IPS-NIHi7 (cell line): ENCODE data around the gene COL11A1.
"Not testable (repeated sequence)": the region's sequence is repeated elsewhere in the genome, so short reads cannot be mapped to it uniquely, and the experiment has no call there.

Source experiments
- DNase-seq: peaks from one replicate; pipeline ENCODE4 v3.0.0; 2012; ENCODE audit warnings: mixed read lengths; ENCODE audit errors: extremely low spot score

Gene COL11A1

GRCh38 chr1:103108376-103109150 lies at the start of gene COL11A1:
Gene COL11A1, minus strand, starts transcription at chr1:103108522. Its CDS starts 344 bp downstream, at chr1:103108178.
- DNase-seq, result peak; percentile 82

DNA sequence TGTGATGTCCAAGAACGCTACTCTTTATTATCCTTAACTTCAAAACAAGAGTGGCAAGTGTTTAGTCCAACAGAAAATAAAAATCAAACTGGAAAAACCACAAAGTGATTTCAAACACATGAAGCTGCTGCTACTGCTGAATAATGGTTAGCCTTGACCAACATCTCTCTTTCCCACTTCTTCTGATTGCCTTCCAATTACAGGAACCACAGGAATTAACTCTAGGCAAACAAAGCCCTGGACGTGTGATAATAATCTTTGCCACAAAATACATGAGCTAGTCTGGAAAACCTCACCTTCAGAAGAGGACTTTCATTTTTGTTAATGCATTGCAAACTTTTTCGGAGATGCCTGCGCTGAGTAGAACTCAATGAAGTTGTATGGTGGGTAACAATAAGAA lies 48.6 kb upstream of the COL11A1 start:
- no peak for DNase-seq

DNA sequence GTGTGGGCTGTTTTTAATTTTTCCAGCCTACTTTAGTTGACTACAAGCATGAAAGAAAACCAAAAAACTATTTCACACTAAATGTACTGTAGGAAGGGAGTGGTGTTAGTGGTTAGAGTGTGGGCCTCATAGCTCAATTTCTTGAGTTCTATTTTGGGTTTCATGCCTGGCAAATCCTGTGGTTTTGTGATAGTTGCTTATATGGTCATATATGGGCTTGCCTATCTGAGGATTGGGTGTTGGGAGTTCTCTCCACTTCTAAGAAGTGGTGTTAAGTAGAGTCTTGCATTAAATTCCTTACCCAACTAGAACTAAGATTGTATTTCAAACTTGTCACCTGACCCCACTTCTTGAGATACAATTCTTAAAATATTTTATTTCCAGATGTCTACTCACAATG lies 37.8 kb upstream of the COL11A1 start:
- DNase-seq, result no peak

DNA sequence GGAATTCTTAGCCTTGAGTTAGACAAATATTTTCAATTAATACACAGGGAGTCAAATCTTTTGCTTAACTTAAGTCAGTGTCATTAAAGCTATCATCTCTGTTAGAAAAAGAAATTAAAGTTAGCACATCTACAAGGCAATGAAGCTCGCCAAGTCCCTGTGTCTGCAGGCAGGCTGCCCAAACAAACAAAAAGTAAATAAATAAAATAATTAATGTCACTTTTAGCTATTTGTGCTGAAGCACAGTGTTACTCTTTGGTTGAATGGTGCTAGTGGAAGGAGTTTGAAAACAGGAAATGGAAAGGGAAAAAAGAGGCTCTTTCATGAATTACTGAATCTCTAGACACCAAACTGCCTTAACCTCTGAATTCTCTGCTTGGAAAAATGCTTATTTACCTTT lies 37.1 kb upstream of the COL11A1 start:
- DNase-seq, result no peak

- DNase-seq, result no peak
Observed at GRCh38 chr1:103144681-103145080, 36.4 kb upstream of the COL11A1 start.

GRCh38 chr1:103142461-103142860 lies 34.1 kb upstream of the COL11A1 start:
- no peak for DNase-seq

GRCh38 chr1:103129796-103130195 lies 21.5 kb upstream of the COL11A1 start:
- DNase-seq, result no peak

GRCh38 chr1:103129255-103129654 lies 20.9 kb upstream of the COL11A1 start:
- DNase-seq, result no peak

DNA sequence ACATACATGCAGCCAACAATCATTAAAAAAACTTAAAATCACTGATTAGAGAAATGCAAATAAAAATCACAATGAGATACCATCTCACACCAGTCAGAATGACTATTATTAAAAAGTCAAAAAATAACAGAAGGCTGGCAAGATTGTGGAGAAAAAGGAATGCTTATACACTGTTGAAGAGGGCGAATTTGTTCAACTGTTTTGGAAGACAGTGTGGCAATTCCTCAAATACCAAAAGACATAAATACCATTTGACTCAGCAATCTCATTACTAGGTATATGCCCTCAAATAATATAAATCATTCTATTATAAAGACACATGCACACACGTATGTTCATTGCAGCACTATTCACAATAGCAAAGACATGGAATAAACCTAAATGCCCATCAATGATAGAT lies 19.9 kb upstream of the COL11A1 start:
- DNase-seq, result not testable (repeated sequence)

DNA sequence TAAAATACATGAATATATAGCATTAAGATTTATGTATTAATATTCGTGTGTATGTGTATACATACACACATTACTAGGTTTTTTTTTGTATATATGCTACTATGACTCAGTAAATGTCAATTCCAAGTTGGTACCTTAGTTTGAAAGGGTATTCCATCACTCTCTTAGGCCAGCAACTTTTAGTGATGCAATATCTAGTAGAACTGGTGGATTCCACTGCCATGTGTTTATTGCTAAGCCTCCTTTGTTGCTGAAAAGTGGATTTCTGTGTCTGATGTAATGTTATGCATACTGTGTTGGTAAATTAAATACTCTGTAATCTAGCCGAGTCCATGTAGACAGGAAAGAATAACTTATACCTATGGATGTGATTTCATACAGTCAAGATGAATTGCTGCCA lies 16.9 kb upstream of the COL11A1 start:
- DNase-seq, result no peak

- DNase-seq, result no peak
Observed at GRCh38 chr1:103122983-103123720, 14.8 kb upstream of the COL11A1 start.

DNA sequence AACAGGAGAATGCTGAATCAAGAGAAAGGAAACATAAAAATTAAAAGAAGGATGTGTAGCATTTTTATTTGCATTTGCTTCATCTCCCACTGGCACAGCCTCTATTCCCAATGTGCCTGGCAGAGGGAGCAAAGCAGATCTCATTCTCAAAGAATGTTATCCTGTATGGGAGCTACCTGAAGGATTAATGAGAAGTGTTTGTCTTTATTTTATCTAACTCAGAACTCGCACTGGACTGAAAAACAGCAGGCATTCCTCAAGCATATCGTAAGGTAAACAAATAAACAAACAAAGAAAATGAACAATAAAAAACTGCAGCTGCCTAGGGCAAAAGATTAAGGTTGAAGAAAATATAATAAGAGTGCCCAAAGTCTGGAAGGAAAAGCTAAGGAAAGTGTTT lies 12.7 kb upstream of the COL11A1 start:
- DNase-seq, result no peak

DNA sequence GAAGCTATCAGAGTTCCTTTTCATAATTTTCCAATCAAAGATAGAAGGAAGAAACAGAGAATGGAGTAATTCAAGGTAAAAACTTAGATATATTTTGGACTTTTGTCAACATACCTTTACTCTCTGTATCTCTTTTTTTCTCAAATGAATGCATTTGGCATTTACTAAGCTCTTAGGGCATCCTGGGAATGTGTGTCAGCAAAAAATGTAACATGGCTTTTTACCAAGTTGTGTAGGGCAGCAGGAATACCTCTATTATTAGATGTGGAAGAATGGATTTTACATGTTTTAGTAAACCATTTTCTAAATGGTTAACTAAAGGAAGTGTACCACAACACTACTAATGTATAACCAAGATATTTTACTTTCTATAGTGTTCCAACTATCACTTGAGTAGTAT lies 4.2 kb upstream of the COL11A1 start:
- no peak for DNase-seq

DNA sequence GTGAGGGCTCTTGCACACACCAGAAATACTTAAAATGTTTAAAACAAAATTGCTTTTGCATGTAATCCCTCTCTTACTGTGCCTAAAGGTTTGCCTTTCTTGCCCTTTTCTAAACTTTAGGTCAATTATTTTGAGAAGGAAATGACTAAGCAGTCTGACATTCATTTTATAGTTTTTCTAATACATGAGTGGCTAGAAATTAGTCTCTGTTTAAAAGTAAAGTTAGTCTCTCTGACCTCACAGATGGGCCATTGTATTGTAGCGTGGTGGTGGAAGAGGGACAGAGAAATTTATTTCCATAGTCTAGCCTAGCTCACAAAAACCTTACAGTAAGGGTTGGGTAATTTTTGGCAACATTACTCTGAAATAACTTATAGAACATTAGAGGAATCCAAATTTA lies 3.6 kb upstream of the COL11A1 start:
- no peak for DNase-seq

DNA sequence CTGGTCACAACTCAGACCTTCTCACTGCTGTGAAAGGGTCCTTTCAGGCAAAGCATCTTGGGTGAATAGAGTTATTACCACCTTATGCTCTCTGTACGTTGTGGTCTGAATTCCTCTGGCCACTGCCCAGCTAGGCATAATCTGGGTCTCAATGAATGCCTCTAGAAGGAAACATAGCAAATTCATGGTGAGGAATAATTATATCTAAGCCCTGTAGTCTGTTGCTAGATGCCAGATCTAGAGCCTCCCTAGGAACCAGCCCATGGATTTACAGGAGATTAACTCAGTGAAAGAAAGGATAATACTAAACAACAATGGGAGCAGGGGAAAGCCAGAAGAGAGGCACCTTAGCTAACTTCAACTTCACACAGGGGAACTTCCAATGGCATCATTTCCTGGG lies 2.4 kb upstream of the COL11A1 start:
- no peak for DNase-seq

DNA sequence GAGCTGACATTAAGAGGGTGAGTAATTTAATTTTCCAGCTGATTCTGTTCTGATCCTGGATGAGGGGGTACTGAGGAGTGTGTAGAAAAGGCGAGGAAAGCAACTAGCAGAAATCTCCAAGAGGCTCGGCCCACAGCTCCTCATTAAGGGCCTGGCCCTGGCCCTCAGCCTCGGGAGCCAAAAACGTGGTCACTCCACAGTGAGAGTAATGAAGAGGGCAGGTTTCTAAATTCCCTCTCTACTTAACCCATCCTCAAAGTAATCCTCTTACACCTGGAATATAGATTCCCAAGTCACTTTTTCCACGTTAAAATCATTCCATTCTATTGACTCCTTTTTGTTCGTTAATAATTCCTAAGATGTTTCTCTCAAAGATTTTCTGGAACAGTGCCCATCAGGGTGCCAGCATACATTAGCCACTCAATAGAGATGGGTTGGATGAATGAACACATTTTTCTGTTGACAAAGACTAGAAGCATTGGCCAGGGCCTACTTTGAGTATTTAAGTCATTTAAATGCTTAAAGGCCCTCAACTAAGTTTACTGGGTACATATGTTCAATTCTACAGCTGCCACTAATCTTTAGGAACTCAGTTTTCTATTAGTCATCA lies 1.1 kb upstream of the COL11A1 start:
- no peak for DNase-seq

- DNase-seq, result no peak
Observed at GRCh38 chr1:103107741-103108375, 464 bp downstream of the COL11A1 start.

DNA sequence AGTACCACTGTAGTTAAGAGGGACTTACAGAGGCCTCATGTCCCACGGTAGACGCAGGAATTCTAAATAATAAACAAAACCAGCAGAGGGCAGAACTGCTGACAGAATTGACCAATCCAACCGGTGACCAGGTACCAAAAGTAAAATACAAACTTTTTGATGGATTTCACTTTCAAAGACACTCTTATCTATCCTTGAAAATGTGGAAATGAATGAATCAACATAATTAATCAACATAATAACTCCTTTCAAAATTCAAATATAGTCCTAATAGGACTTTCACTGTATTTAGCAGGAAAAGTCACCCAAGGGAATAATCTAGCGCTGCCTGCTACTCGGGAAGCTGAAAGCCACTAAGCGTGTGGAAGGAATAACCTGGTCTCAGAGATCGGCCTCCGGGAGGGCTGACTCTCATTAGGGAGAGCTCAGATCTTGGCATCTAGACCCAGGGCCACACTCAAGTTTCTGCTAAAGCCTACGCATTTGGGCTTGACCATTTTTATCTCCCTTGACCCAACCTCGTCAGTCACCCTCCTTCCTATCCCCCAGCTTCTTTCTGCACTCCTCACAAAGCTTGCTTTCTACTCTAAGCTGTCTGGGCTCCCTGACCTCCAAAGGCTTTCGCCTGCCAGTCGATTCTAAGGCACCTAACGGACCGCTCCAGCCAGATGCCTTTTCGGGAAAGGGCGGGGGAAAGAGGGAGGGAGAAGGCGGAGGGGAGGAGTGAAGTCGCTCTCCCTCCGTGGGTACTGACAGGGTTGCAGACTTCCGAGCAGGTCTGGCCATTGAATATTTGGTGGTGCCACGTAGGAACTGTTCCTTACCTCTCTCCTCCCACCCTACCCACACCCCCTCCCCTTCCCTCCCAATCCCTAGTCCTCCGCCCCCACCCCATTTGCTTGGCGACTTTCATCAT lies 1.6 kb downstream of the COL11A1 start:
- DNase-seq, result peak; percentile 57

DNA sequence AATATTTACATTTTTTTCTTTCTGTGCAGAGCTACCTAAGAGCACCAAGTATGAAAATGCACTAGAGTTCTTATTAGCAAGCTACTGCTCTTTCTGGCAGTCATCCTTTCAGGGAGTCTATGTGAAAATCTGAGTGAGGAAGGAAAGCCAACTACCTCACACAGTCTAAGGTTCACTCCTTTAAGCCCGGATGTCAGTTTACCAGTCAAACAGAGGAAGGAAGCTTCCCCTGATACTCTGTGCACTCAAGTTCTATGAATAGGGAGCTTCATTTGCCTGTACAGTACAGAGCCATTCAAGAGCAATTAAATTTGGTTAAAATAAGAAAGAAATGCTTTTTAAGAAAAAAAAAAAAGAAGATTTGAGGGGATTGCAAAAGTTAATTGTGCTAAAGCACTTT lies 6.9 kb downstream of the COL11A1 start:
- DNase-seq, result no peak

GRCh38 chr1:103089221-103089620 lies 19.1 kb downstream of the COL11A1 start:
- DNase-seq, result no peak

DNA sequence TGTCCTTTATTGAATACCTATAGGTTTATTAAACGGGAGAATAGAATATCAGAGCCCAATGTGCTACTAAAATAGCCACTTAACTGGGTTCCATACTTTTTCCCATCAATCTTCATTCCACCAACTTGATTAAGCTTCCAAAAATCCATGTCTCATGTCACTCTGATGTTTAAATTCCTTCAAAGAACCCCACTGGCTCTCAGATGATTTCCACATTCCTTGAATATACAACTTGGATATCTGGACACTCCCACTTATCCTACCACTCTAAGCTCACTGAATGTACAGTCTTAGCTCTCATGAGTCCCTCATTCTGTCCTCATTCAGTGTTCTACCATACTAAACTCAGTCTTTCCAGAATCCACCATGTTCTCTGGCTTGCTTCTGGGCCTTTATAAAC lies 21.1 kb downstream of the COL11A1 start:
- no peak for DNase-seq
